ENCODE data around the gene NUP214. TPM values are rescaled to one million over a fixed set of nuclear protein-coding genes. Genes with fewer than 3 reads are reported as not detected.

NUP214 gene
- 36.8 and 37.2 TPM in 2 replicates for polyA plus RNA-seq (2013)

DNA sequence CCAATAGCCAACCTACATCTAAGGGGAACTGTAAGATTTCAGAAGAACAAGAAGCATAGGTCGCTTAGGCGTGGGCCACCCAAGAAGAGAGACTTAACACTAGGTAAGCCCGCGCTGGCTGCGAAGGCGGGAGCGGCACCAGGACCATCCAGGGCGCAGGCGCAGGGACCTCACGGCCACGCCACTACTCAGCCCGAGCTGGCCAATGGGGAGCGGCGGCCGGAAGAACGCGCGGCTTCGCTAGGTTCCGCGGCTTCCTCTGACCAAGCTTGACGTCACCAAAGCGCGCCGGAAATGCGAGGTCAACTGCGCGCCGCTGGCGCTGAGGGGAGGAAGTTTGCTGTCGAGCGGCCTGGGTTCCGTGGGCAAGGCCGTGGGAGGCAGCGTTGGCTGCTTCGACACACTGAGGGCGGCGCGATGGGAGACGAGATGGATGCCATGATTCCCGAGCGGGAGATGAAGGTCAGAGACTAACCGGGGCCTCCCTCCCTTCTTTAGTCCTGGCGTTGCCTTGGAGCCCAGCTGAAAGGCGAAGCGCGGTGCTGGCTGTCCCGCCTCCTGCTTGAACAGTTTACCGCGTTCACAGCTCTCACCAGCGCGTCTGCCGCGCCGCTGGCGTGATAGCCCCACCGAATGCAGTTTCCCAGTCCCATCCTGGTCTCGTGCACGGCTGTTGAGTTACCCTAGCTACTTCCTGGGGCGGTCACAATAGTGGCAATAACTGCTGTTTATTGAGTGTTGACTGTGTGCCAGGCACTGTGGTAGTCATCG, at the start of gene NUP214:
TSS of gene NUP214 (plus strand) at position 299 of the 771 bp plus-strand sequence. CDS start at position 418, 119 bp downstream.
- Histone ChIP-seq H3K27me3 (ENCODE audit: insufficient read depth, low read length) (no peaks in the 10 kb centered on the region), H2AK5ac (ENCODE audit: low read length) (peak within 1 kb of the TSS; percentile 28), H3K79me2 (ENCODE audit: control insufficient read depth, insufficient read depth, low read length, poor library complexity) (peaks cover 9% of the 10 kb centered on the region), H2BK5ac (ENCODE audit: low read depth, low read length, poor library complexity) (peak within 1 kb of the TSS; percentile 36), H3K23ac (ENCODE audit: low read length) (no peak within 1 kb of the TSS), H3K27ac (ENCODE audit: low read depth, low read length) (peak within 1 kb of the TSS; percentile 28), H2BK12ac (ENCODE audit: low read length) (no peak within 1 kb of the TSS), H4K91ac (ENCODE audit: low read depth, low read length) (peak within 1 kb of the TSS; percentile 88), H3K36me3 (ENCODE audit: control insufficient read depth in 1 of 2, insufficient read depth in 2 of 2, low read length in 2 of 2) (peaks cover 16 to 32% of the 10 kb centered on the region in 2 experiments), H3K79me1 (ENCODE audit: low read length) (peaks cover 5% of the 10 kb centered on the region), H3K4me1 (ENCODE audit: control insufficient read depth in 1 of 2, insufficient read depth in 2 of 2, low read length in 2 of 2) (peaks cover 2 to 7% of the 10 kb centered on the region in 2 experiments), H4K12ac (ENCODE audit: low read depth, low read length) (peak within 1 kb of the TSS; percentile 88), H2AFZ (ENCODE audit: insufficient read depth, low read length, poor library complexity) (peak within 1 kb of the TSS; percentile 55), H2BK120ac (ENCODE audit: insufficient read depth, low read length, poor library complexity) (peak within 1 kb of the TSS; percentile 23), H3K4me3 (ENCODE audit: low read depth, low read length) (peak within 1 kb of the TSS; percentile 96), H3K9me3 (ENCODE audit: insufficient read depth, low read depth, low read length) (no peaks in the 10 kb centered on the region), H3K4me2 (ENCODE audit: low read length) (peak within 1 kb of the TSS; percentile 92), H3K14ac (ENCODE audit: low read length) (peak within 1 kb of the TSS; percentile 80), H3K4ac (ENCODE audit: low read depth, low read length) (peak within 1 kb of the TSS; percentile 75), H3K9ac (ENCODE audit: low read length) (peak within 1 kb of the TSS; percentile 94), H4K8ac (ENCODE audit: low read depth, low read length) (peak within 1 kb of the TSS; percentile 96), H3K18ac (ENCODE audit: low read length) (peak within 1 kb of the TSS; percentile 67)
- no CpG with 5 or more reads among the region's 61 CpGs for WGBS (ENCODE audit: extremely low coverage, insufficient coverage, insufficient read length)
- peak; percentile 100 for DNase-seq

DNA sequence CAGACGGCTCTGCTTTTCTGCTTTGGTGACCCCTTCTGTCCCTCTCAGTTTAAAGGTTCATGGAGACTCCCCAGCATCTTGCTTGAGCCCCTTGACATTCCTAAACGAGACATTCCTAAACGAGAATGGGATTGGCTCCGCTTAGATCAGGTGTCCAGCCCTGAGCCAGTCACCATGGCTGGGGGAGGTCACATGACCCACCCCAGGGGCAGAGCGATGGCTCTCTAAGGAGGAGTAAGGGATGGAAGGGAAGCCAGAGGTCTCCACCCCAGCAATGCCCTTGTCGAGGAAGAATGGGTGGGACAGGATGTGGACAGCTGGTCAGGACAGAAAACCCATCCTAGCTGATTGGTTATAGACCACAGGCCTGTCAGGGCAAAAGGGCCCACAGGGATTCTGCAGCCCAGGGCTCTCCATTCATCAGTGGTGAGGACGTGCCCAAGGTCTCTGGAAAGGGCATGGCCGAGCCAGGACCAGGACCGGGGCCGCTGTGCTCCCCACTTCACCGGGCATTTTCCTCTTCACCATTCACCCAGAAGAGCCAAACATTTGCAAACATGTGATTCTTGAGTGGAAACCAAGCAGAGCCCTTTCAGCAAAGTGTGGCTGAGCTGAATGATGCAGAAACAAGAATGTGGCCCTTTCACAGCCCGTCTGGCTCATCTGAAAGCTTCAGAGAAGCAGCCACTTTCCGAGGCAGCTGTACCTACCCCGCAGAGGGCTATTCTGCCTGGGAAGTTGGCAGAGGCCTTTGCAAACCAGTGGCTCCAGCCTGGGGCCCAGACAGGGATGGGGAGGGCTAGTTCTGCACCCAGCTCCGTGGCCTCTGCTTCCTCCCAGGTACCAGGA, 48.8 kb upstream of the NUP214 start:
- Histone ChIP-seq H3K79me1 (ENCODE audit: low read length) (no peaks in the 10 kb centered on the region), H3K4ac (ENCODE audit: low read depth, low read length) (no peak overlapping the region), H3K79me2 (ENCODE audit: control insufficient read depth, insufficient read depth, low read length, poor library complexity) (peaks cover 1% of the 10 kb centered on the region), H3K14ac (ENCODE audit: low read length) (no peak overlapping the region), H2BK120ac (ENCODE audit: insufficient read depth, low read length, poor library complexity) (no peak overlapping the region), H2BK12ac (ENCODE audit: low read length) (no peak overlapping the region), H4K8ac (ENCODE audit: low read depth, low read length) (no peak overlapping the region), H3K36me3 (ENCODE audit: control insufficient read depth in 1 of 2, insufficient read depth in 2 of 2, low read length in 2 of 2) (no peaks in the 10 kb centered on the region), H3K23ac (ENCODE audit: low read length) (no peak overlapping the region), H2AK5ac (ENCODE audit: low read length) (no peak overlapping the region), H3K9me3 (ENCODE audit: insufficient read depth, low read depth, low read length) (peaks cover 2% of the 10 kb centered on the region), H3K4me1 (ENCODE audit: control insufficient read depth in 1 of 2, insufficient read depth in 2 of 2, low read length in 2 of 2) (no peaks in the 10 kb centered on the region), H3K4me2 (ENCODE audit: low read length) (no peak overlapping the region), H3K9ac (ENCODE audit: low read length) (no peak overlapping the region), H4K91ac (ENCODE audit: low read depth, low read length) (no peak overlapping the region), H3K4me3 (ENCODE audit: low read depth, low read length) (no peak overlapping the region), H3K18ac (ENCODE audit: low read length) (no peak overlapping the region), H2AFZ (ENCODE audit: insufficient read depth, low read length, poor library complexity) (no peak overlapping the region), H4K12ac (ENCODE audit: low read depth, low read length) (no peak overlapping the region), H3K27ac (ENCODE audit: low read depth, low read length) (no peak overlapping the region), H3K27me3 (ENCODE audit: insufficient read depth, low read length) (no peaks in the 10 kb centered on the region), H2BK5ac (ENCODE audit: low read depth, low read length, poor library complexity) (no peak overlapping the region)
- no peak for DNase-seq
- WGBS (ENCODE audit: extremely low coverage, insufficient coverage, insufficient read length) = no CpG with 5 or more reads among the region's 15 CpGs

DNA sequence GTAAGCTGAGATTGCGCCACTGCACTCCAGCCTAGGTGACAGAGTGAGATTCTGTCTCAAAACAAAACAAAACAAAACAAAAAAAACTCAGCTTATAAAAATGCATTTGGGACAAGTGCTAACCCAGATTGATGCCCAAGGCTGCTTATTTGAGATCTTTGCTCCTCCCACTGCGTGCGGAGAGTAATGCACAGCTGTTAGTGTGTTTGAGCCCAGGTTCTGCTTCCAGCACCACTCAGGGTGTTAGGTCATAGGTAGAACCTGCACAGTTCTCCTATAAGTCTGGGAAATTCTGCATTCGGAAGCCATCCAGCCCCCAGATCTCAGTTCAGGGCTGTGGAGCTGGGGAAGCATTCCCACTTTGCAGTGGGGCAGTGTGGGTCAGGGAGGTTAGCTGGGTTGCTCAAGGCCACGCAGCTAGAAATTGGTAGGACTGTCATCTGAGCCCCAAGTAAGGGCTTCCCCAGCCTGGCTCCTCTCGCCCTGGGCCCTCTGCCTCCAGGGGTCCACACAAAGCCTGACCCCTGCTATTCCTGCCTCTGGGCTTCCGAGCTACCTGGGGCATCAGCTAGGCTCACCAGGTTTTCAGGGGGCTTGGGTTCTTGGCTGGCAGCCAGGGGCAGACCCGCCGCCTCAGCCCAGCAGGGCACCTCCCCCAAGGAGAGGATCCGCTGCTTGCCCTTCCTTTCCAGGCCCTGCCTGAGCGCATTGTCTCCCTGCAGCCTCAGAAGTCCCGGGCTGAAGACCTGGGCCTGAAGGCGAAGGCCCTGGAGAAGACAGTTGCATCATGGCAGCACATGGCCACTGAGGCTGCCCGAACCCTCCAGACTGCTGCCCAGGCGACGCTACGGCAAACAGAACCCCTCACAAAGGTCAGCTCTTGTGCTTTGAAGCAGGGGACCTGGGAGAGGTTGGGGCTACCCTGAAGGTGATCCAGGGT, 46.7 kb upstream of the NUP214 start:
- peak; percentile 93 to 97 for DNase-seq
- H3K36me3 ChIP-seq (ENCODE audit: control insufficient read depth in 1 of 2, insufficient read depth in 2 of 2, low read length in 2 of 2) = no peaks in the 10 kb centered on the region
- H3K9ac ChIP-seq (ENCODE audit: low read length) = no peak overlapping the region
- no peak overlapping the region for H3K23ac ChIP-seq (ENCODE audit: low read length)
- no peaks in the 10 kb centered on the region for H3K79me1 ChIP-seq (ENCODE audit: low read length)
- no peak overlapping the region for H2BK12ac ChIP-seq (ENCODE audit: low read length)
- no peak overlapping the region for H4K8ac ChIP-seq (ENCODE audit: low read depth, low read length)
- H3K27me3 ChIP-seq (ENCODE audit: insufficient read depth, low read length) = no peaks in the 10 kb centered on the region
- H3K4ac ChIP-seq (ENCODE audit: low read depth, low read length) = no peak overlapping the region
- no peak overlapping the region for H2AK5ac ChIP-seq (ENCODE audit: low read length)
- H2AFZ ChIP-seq (ENCODE audit: insufficient read depth, low read length, poor library complexity) = no peak overlapping the region
- no peaks in the 10 kb centered on the region for H3K4me1 ChIP-seq (ENCODE audit: control insufficient read depth in 1 of 2, insufficient read depth in 2 of 2, low read length in 2 of 2)
- no peak overlapping the region for H2BK120ac ChIP-seq (ENCODE audit: insufficient read depth, low read length, poor library complexity)
- no peak overlapping the region for H3K14ac ChIP-seq (ENCODE audit: low read length)
- H3K4me3 ChIP-seq (ENCODE audit: low read depth, low read length) = no peak overlapping the region
- no peak overlapping the region for H4K91ac ChIP-seq (ENCODE audit: low read depth, low read length)
- peaks cover 2% of the 10 kb centered on the region for H3K9me3 ChIP-seq (ENCODE audit: insufficient read depth, low read depth, low read length)
- WGBS (ENCODE audit: extremely low coverage, insufficient coverage, insufficient read length) = no CpG with 5 or more reads among the region's 17 CpGs
- H3K79me2 ChIP-seq (ENCODE audit: control insufficient read depth, insufficient read depth, low read length, poor library complexity) = peaks cover 1% of the 10 kb centered on the region
- H4K12ac ChIP-seq (ENCODE audit: low read depth, low read length) = no peak overlapping the region
- H3K18ac ChIP-seq (ENCODE audit: low read length) = no peak overlapping the region
- H2BK5ac ChIP-seq (ENCODE audit: low read depth, low read length, poor library complexity) = no peak overlapping the region
- H3K27ac ChIP-seq (ENCODE audit: low read depth, low read length) = no peak overlapping the region
- no peak overlapping the region for H3K4me2 ChIP-seq (ENCODE audit: low read length)

DNA sequence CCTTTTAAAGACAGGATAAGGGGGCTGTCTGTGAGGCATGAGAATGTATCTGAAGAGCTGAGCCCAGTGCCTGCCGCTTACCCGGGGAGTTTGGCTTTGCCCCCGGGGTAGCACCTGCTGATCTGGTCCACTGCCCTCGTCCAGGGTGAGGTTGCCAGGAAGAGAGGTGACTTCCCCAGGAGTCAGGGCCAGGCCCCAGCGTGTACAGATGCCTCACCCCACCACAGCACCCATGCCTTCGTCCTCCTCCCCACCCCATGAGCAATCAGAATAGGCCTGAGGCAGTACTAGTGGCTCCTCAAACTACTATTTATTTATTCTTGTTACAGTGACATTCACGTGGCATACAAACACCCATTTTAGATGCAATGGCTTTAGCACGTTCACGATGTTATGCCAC, 44.8 kb upstream of the NUP214 start:
- Histone ChIP-seq H2BK5ac (ENCODE audit: low read depth, low read length, poor library complexity) (no peak overlapping the region), H3K4me2 (ENCODE audit: low read length) (no peak overlapping the region), H2BK12ac (ENCODE audit: low read length) (no peak overlapping the region), H2AFZ (ENCODE audit: insufficient read depth, low read length, poor library complexity) (no peak overlapping the region), H3K79me1 (ENCODE audit: low read length) (no peaks in the 10 kb centered on the region), H4K91ac (ENCODE audit: low read depth, low read length) (no peak overlapping the region), H4K8ac (ENCODE audit: low read depth, low read length) (no peak overlapping the region), H3K14ac (ENCODE audit: low read length) (no peak overlapping the region), H2BK120ac (ENCODE audit: insufficient read depth, low read length, poor library complexity) (no peak overlapping the region), H4K12ac (ENCODE audit: low read depth, low read length) (no peak overlapping the region), H3K4ac (ENCODE audit: low read depth, low read length) (no peak overlapping the region), H3K79me2 (ENCODE audit: control insufficient read depth, insufficient read depth, low read length, poor library complexity) (peaks cover 1% of the 10 kb centered on the region), H3K9ac (ENCODE audit: low read length) (no peak overlapping the region), H3K4me3 (ENCODE audit: low read depth, low read length) (no peak overlapping the region), H3K36me3 (ENCODE audit: control insufficient read depth in 1 of 2, insufficient read depth in 2 of 2, low read length in 2 of 2) (no peaks in the 10 kb centered on the region), H3K27me3 (ENCODE audit: insufficient read depth, low read length) (no peaks in the 10 kb centered on the region), H3K9me3 (ENCODE audit: insufficient read depth, low read depth, low read length) (peaks cover 2% of the 10 kb centered on the region), H3K23ac (ENCODE audit: low read length) (no peak overlapping the region), H2AK5ac (ENCODE audit: low read length) (no peak overlapping the region), H3K18ac (ENCODE audit: low read length) (no peak overlapping the region), H3K4me1 (ENCODE audit: control insufficient read depth in 1 of 2, insufficient read depth in 2 of 2, low read length in 2 of 2) (no peaks in the 10 kb centered on the region), H3K27ac (ENCODE audit: low read depth, low read length) (no peak overlapping the region)
- WGBS (ENCODE audit: extremely low coverage, insufficient coverage, insufficient read length) = no CpG with 5 or more reads among the region's 9 CpGs
- DNase-seq = no peak
